Neuronal stem cell (in vitro differentiated cells): ENCODE measurements around the gene PHACTR3.

Experiments
- DNase-seq: peaks from one replicate; pipeline ENCODE4 v3.0.0-alpha.2; 2013; ENCODE audit warnings: low spot score
- H2AFZ ChIP-seq: one replicate; pipeline ENCODE4 v1.6.1; 2013; ENCODE audit warnings: mild to moderate bottlenecking, low read length, inconsistent platforms
- H2AK5ac ChIP-seq: 2 replicates; pipeline ENCODE4 v1.6.1; 2013; ENCODE audit warnings: low read depth, mild to moderate bottlenecking, inconsistent platforms, low read length, moderate library complexity, mixed read lengths
- H2BK120ac ChIP-seq: 2 replicates; pipeline ENCODE4 v1.6.1; 2013; ENCODE audit warnings: low read depth, mild to moderate bottlenecking, inconsistent platforms, low read length, moderate library complexity, mixed read lengths
- H2BK12ac ChIP-seq: one replicate; pipeline ENCODE4 v1.6.1; 2013; ENCODE audit warnings: low read length, inconsistent platforms
- H2BK15ac ChIP-seq: 2 replicates; pipeline ENCODE4 v1.6.1; 2013; ENCODE audit warnings: mild to moderate bottlenecking, low read length, inconsistent platforms, mixed read lengths
- H2BK5ac ChIP-seq: one replicate; pipeline ENCODE4 v1.6.1; 2013; ENCODE audit warnings: inconsistent platforms, mild to moderate bottlenecking, low read length, moderate library complexity
- H3K14ac ChIP-seq: one replicate; pipeline ENCODE4 v1.6.1; 2013; ENCODE audit warnings: low read length, inconsistent platforms
- H3K18ac ChIP-seq: 2 replicates; pipeline ENCODE4 v1.6.1; 2013; ENCODE audit warnings: low read length, inconsistent platforms
- H3K23ac ChIP-seq: 2 replicates; pipeline ENCODE4 v1.6.1; 2013; ENCODE audit warnings: low read depth, mild to moderate bottlenecking, mixed read lengths, low read length, inconsistent platforms; ENCODE audit not compliant: poor library complexity
- H3K27ac ChIP-seq: replicated peaks from 3 replicates; pipeline ENCODE4 v1.5.1; 2013; ENCODE audit warnings: low read length, inconsistent platforms
- H3K27me3 ChIP-seq, 3 experiments: 2 replicates each; pipeline ENCODE4 v1.6.1; 2013; ENCODE audit warnings: low read length in 3 of 3, mild to moderate bottlenecking in 2 of 3, inconsistent platforms in 1 of 3, low read depth in 1 of 3, mixed read lengths in 1 of 3, moderate library complexity in 1 of 3; ENCODE audit not compliant: control insufficient read depth in 3 of 3, insufficient read depth in 3 of 3
- H3K36me3 ChIP-seq, 2 donors: replicated peaks in 1 of 2; 2 replicates each; pipeline ENCODE4 v1.6.1; 2013; ENCODE audit warnings: low read length in 2 of 2; ENCODE audit not compliant: control insufficient read depth in 2 of 2, insufficient read depth in 2 of 2
- H3K4ac ChIP-seq: 2 replicates; pipeline ENCODE4 v1.6.1; 2013; ENCODE audit warnings: inconsistent platforms, mild to moderate bottlenecking, low read length, moderate library complexity
- H3K4me1 ChIP-seq, 2 donors: 1 replicate in 1 of 2; 2 replicates in 1 of 2; pipeline ENCODE4 v1.6.1; 2013; ENCODE audit warnings: low read length in 2 of 2, low read depth in 1 of 2; ENCODE audit not compliant: control insufficient read depth in 2 of 2, insufficient read depth in 1 of 2
- H3K4me2 ChIP-seq: one replicate; pipeline ENCODE4 v1.6.1; 2013; ENCODE audit warnings: mild to moderate bottlenecking, low read length, inconsistent platforms; ENCODE audit not compliant: insufficient read depth, poor library complexity, severe bottlenecking
- H3K4me3 ChIP-seq, 2 donors: 2 replicates each; pipeline ENCODE4 v1.5.1; 2013; ENCODE audit warnings: low read length in 2 of 2, mild to moderate bottlenecking in 2 of 2, inconsistent platforms in 1 of 2, moderate library complexity in 1 of 2
- H3K79me1 ChIP-seq: one replicate; pipeline ENCODE4 v1.6.1; 2013; ENCODE audit warnings: low read depth, mild to moderate bottlenecking, inconsistent platforms, low read length, moderate library complexity
- H3K9ac ChIP-seq: one replicate; pipeline ENCODE4 v1.6.1; 2013; ENCODE audit warnings: mild to moderate bottlenecking, low read depth, low read length, inconsistent platforms; ENCODE audit not compliant: poor library complexity
- H3K9me3 ChIP-seq, 2 donors: replicated peaks in 1 of 2; 2 replicates each; pipeline versions ENCODE3 to v1.6.1; 2013; ENCODE audit warnings: low read length in 2 of 2, mild to moderate bottlenecking in 2 of 2, inconsistent platforms in 1 of 2, low read depth in 1 of 2, mixed read lengths in 1 of 2, moderate library complexity in 1 of 2; ENCODE audit not compliant: control insufficient read depth in 2 of 2, insufficient read depth in 1 of 2
- H4K8ac ChIP-seq: one replicate; pipeline ENCODE4 v1.6.1; 2013; ENCODE audit warnings: low read depth, mild to moderate bottlenecking, inconsistent platforms, low read length, moderate library complexity
- H4K91ac ChIP-seq: one replicate; pipeline ENCODE4 v1.6.1; 2013; ENCODE audit warnings: low read length, low read depth, mild to moderate bottlenecking, inconsistent platforms; ENCODE audit not compliant: poor library complexity
- WGBS, 2 donors: extraction: QIAGEN DNeasy Blood & Tissue Kit; methylation state at CpG; one replicate each; pipeline ENCODE4 v1.1.7; 2013; ENCODE audit warnings: missing lambda C conversion rate in 2 of 2, mixed read lengths in 1 of 2; ENCODE audit not compliant: insufficient read length in 2 of 2, insufficient replicate concordance in 1 of 2; ENCODE audit errors: extremely low coverage in 2 of 2; 5-methylcytosine and 5-hydroxymethylcytosine counted together

PHACTR3 gene

GRCh38 chr20:59824711-59825562 lies 220.6 kb downstream of the PHACTR3 start:
- Histone ChIP-seq H3K4me3 (no peak overlapping the region), H3K4me1 (no peaks in the 10 kb centered on the region), H3K36me3 (no peaks in the 10 kb centered on the region), H4K8ac (no peak overlapping the region), H3K27ac (no peak overlapping the region), H2BK12ac (no peak overlapping the region), H3K14ac (no peak overlapping the region), H2AK5ac (no peak overlapping the region), H3K18ac (no peak overlapping the region), H3K23ac (no peak overlapping the region), H3K79me1 (no peaks in the 10 kb centered on the region), H2AFZ (no peak overlapping the region), H2BK120ac (no peak overlapping the region), H3K9ac (no peak overlapping the region), H3K4me2 (no peak overlapping the region), H2BK15ac (no peak overlapping the region), H3K27me3 (peaks cover 0 to 18% (median 0%) of the 10 kb centered on the region in 3 experiments), H3K9me3 (no peaks in the 10 kb centered on the region), H3K4ac (no peak overlapping the region), H4K91ac (no peak overlapping the region), H2BK5ac (no peak overlapping the region)
- no peak for DNase-seq
- no CpG with 5 or more reads among the region's 8 CpGs for WGBS, 2 donors

GRCh38 chr20:59825563-59825920 lies 221.2 kb downstream of the PHACTR3 start:
- Histone ChIP-seq H3K9ac (no peak overlapping the region), H2BK12ac (no peak overlapping the region), H3K79me1 (no peaks in the 10 kb centered on the region), H3K4me3 (no peak overlapping the region), H3K9me3 (no peaks in the 10 kb centered on the region), H3K4me2 (no peak overlapping the region), H3K4me1 (no peaks in the 10 kb centered on the region), H4K8ac (no peak overlapping the region), H3K4ac (no peak overlapping the region), H2AFZ (no peak overlapping the region), H2AK5ac (no peak overlapping the region), H2BK120ac (no peak overlapping the region), H2BK5ac (no peak overlapping the region), H3K18ac (no peak overlapping the region), H3K27me3 (peaks cover 0 to 18% (median 0%) of the 10 kb centered on the region in 3 experiments), H3K27ac (no peak overlapping the region), H3K23ac (no peak overlapping the region), H3K14ac (no peak overlapping the region), H4K91ac (no peak overlapping the region), H2BK15ac (no peak overlapping the region), H3K36me3 (no peaks in the 10 kb centered on the region)
- WGBS, 2 donors: no CpG with 5 or more reads among the region's 4 CpGs
- no peak for DNase-seq

GRCh38 chr20:59825944-59826759 lies 221.8 kb downstream of the PHACTR3 start:
- H3K4ac ChIP-seq: no peak overlapping the region
- peak overlapping the region; percentile 11 for H4K91ac ChIP-seq
- H3K27ac ChIP-seq: no peak overlapping the region
- H3K23ac ChIP-seq: peak overlapping the region; percentile 70
- no peaks in the 10 kb centered on the region for H3K79me1 ChIP-seq
- WGBS, 2 donors: no CpG with 5 or more reads among the region's 11 CpGs
- H4K8ac ChIP-seq: no peak overlapping the region
- peak overlapping the region; percentile 48 for H3K14ac ChIP-seq
- H3K9me3 ChIP-seq: no peaks in the 10 kb centered on the region
- H3K4me3 ChIP-seq: no peak overlapping the region
- no peak overlapping the region for H3K4me2 ChIP-seq
- peak overlapping the region; percentile 51 for H3K9ac ChIP-seq
- no peak overlapping the region for H3K18ac ChIP-seq
- peak overlapping the region; percentile 76 for H2BK12ac ChIP-seq
- H2BK5ac ChIP-seq: no peak overlapping the region
- H2AK5ac ChIP-seq: no peak overlapping the region
- no peak overlapping the region for H2BK15ac ChIP-seq
- no peak overlapping the region for H2AFZ ChIP-seq
- no peak overlapping the region for H2BK120ac ChIP-seq
- H3K36me3 ChIP-seq: no peaks in the 10 kb centered on the region
- no peak for DNase-seq
- H3K4me1 ChIP-seq: no peaks in the 10 kb centered on the region
- peaks cover 0 to 18% (median 0%) of the 10 kb centered on the region in 3 experiments for H3K27me3 ChIP-seq
